ENCODE data around the gene PLEKHM3. TPM values are rescaled to one million over a fixed set of nuclear protein-coding genes. Genes with fewer than 3 reads are reported as not detected.

The PLEKHM3 gene
- total and polyA plus RNA-seq, 2 of the 13 experiments (the other 11 are each of a cell fraction or from before 2014, with no cell fraction given), result 4.5 to 4.7 TPM

- no peak for TF ChIP-seq SRSF4 (IDR thresholded peaks at IDR 0.05; ENCODE audit: low read depth, low read length, poor library complexity, severe bottlenecking)
- TF ChIP-seq NR2F6 (IDR thresholded peaks at IDR 0.05), result peak; percentile 66; the same call in 1 of the 2 replicates
- peak; percentile 57 for TF ChIP-seq NR2F6 (CRISPR knock-in tag; IDR thresholded peaks at IDR 0.05)
- TF ChIP-seq PAXIP1 (CRISPR knock-in tag; conservative IDR thresholded peaks at IDR 0.05), result peak; percentile 81
- TF ChIP-seq EP300 (IDR thresholded peaks at IDR 0.05; ENCODE audit: low read depth in 2 of 2, low read length in 2 of 2), result peak; percentile 50 to 95; a peak in 3 of 4 replicates
- peak; percentile 74; the same call in 1 of the 2 replicates for TF ChIP-seq EP300 (CRISPR knock-in tag; IDR thresholded peaks at IDR 0.05; ENCODE audit: borderline replicate concordance)
- TF ChIP-seq GATA4 (IDR thresholded peaks at IDR 0.05; ENCODE audit: borderline replicate concordance, low read depth), result peak; percentile 54; the same call in 1 of the 2 replicates
- no peak for TF ChIP-seq RFX5 (IDR thresholded peaks at IDR 0.05; ENCODE audit: low read depth, low read length)
- TF ChIP-seq LCORL (IDR thresholded peaks at IDR 0.05), result no peak
- TF ChIP-seq LCORL (CRISPR knock-in tag; IDR thresholded peaks at IDR 0.05), result no peak
- no peak for TF ChIP-seq MTERF4 (CRISPR knock-in tag; IDR thresholded peaks at IDR 0.05)
- TF ChIP-seq ZNF761 (CRISPR knock-in tag; conservative IDR thresholded peaks at IDR 0.05), result 0 out of 2 replicates have a peak, but pooled peaks have one; percentile 67
- peak; percentile 45; the same call in 1 of the 2 replicates for TF ChIP-seq ZNF614 (CRISPR knock-in tag; IDR thresholded peaks at IDR 0.05; ENCODE audit: borderline replicate concordance)
- TF ChIP-seq ZBTB33 (CRISPR knock-in tag; IDR thresholded peaks at IDR 0.05), result no peak
- TF ChIP-seq ZBTB10 (CRISPR knock-in tag; IDR thresholded peaks at IDR 0.05; ENCODE audit: borderline replicate concordance), result no peak
- peak; percentile 70 for TF ChIP-seq SKI (IDR thresholded peaks at IDR 0.05; ENCODE audit: partially characterized antibody)
- no peak for TF ChIP-seq NFKB2 (CRISPR knock-in tag; IDR thresholded peaks at IDR 0.05; ENCODE audit: borderline replicate concordance)
- no peak for TF ChIP-seq ZNF75D (CRISPR knock-in tag; IDR thresholded peaks at IDR 0.05; ENCODE audit: borderline replicate concordance)
- TF ChIP-seq, protein P1, sequence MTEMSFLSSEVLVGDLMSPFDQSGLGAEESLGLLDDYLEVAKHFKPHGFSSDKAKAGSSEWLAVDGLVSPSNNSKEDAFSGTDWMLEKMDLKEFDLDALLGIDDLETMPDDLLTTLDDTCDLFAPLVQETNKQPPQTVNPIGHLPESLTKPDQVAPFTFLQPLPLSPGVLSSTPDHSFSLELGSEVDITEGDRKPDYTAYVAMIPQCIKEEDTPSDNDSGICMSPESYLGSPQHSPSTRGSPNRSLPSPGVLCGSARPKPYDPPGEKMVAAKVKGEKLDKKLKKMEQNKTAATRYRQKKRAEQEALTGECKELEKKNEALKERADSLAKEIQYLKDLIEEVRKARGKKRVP (CRISPR knock-in tag; IDR thresholded peaks at IDR 0.05), result peak in 1 of 2 experiments; percentile 57; a peak in 1 of 4 replicates
- no peak for TF ChIP-seq HOXA5 (CRISPR knock-in tag; IDR thresholded peaks at IDR 0.05)
- no peak for TF ChIP-seq MXD4 (CRISPR knock-in tag; IDR thresholded peaks at IDR 0.05)
Measured at GRCh38 chr2:208031608-208032019, 6.3 kb upstream of the PLEKHM3 start (continued).

Measured in HepG2 (cell line).